MM.1S (cell line): ENCODE results near the gene RPS6KA2.

ENCODE experiments used
- DNase-seq: peaks from one replicate; pipeline ENCODE4 v3.0.0-alpha.2; 2015
- H2AFZ ChIP-seq: fragments of 300-600 bp; sonication (generic); 2 replicates; pipeline ENCODE4 v1.6.0; 2016; ENCODE audit warnings: antibody characterized with exemption, low read length
- H3F3A ChIP-seq: fragments of 300-600 bp; sonication (generic); 2 replicates; pipeline ENCODE4 v1.6.1; 2016; ENCODE audit warnings: mild to moderate bottlenecking, antibody characterized with exemption, low read length, moderate library complexity, mixed read lengths; ENCODE audit not compliant: insufficient read depth
- H3K27ac ChIP-seq: fragments of 300-600 bp; sonication (generic); 2 replicates; pipeline ENCODE4 v1.5.1; 2016; ENCODE audit warnings: mild to moderate bottlenecking, low read length
- H3K27me3 ChIP-seq: fragments of 300-600 bp; sonication (generic); replicated peaks from 2 replicates; pipeline ENCODE4 v1.6.0; 2016; ENCODE audit warnings: low read length; ENCODE audit not compliant: insufficient read depth
- H3K36me3 ChIP-seq: fragments of 300-600 bp; sonication (generic); replicated peaks from 2 replicates; pipeline ENCODE4 v1.6.1; 2016; ENCODE audit warnings: mild to moderate bottlenecking, low read length, mixed read lengths; ENCODE audit not compliant: insufficient read depth
- H3K4me1 ChIP-seq: fragments of 300-600 bp; sonication (generic); 2 replicates; pipeline ENCODE4 v1.6.1; 2016; ENCODE audit warnings: low read length, mixed read lengths
- H3K4me2 ChIP-seq: fragments of 300-600 bp; sonication (generic); 2 replicates; pipeline ENCODE4 v1.6.0; 2016; ENCODE audit warnings: low read depth, low read length
- H3K4me3 ChIP-seq: fragments of 300-600 bp; sonication (generic); 2 replicates; pipeline ENCODE4 v1.5.1; 2016; ENCODE audit warnings: low read length, mixed read lengths
- H3K79me2 ChIP-seq: fragments of 300-600 bp; sonication (generic); 2 replicates; pipeline ENCODE4 v1.6.1; 2016; ENCODE audit warnings: mixed run types, low read length, mixed read lengths
- H3K9ac ChIP-seq: fragments of 300-600 bp; sonication (generic); 2 replicates; pipeline ENCODE4 v1.6.1; 2016; ENCODE audit warnings: low read length, mixed read lengths
- H3K9me2 ChIP-seq: fragments of 300-600 bp; sonication (generic); replicated peaks from 2 replicates; pipeline ENCODE4 v1.6.1; 2016; ENCODE audit warnings: mild to moderate bottlenecking, low read length, mixed read lengths; ENCODE audit not compliant: insufficient read depth
- H3K9me3 ChIP-seq: fragments of 300-600 bp; sonication (generic); replicated peaks from 2 replicates; pipeline ENCODE4 v1.6.1; 2016; ENCODE audit warnings: mild to moderate bottlenecking, low read length, mixed read lengths; ENCODE audit not compliant: insufficient read depth
- H4K20me1 ChIP-seq: fragments of 300-600 bp; sonication (generic); 2 replicates; pipeline ENCODE4 v1.6.1; 2016; ENCODE audit warnings: mild to moderate bottlenecking, low read length, moderate library complexity, mixed read lengths; ENCODE audit not compliant: insufficient read depth
- EZH2 ChIP-seq: fragments of 300-600 bp; sonication (generic); optimal IDR thresholded peaks from 2 replicates; pipeline ENCODE3; 2017; ENCODE audit warnings: low read depth, mild to moderate bottlenecking, antibody characterized with exemption, low read length, mixed read lengths
- EZH2phosphoT487 ChIP-seq: fragments of 300-600 bp; sonication (generic); IDR thresholded peaks from 2 replicates; pipeline ENCODE4 v1.6.1; 2018; ENCODE audit warnings: antibody characterized with exemption, low read length
- TF ChIP-seq, protein P1 (sequence below): fragments of 300-600 bp; sonication (generic); IDR thresholded peaks from 2 replicates; pipeline ENCODE4 v1.5.1; 2016; ENCODE audit warnings: antibody characterized with exemption, low read length, mixed read lengths

Gene RPS6KA2

DNA sequence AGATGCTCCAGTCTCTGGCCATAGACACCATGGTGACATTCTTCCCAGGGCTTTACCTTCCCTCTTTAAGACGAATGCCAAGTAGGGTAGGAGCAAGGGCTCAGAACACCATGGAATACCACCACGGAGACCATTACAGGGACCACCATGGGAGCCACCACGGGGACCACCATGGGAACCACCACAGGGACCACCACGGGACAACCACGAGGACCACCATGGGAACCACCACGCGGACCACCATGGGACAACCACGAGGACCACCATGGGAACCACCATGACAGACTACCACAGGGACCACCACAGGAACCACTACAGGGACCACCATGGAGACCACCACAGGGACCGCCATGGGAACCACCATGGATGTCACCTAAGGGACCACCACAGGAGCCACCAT is 177.4 kb downstream of the RPS6KA2 start:
- Histone ChIP-seq H3F3A (no peaks in the 10 kb centered on the region), H3K9me2 (no peaks in the 10 kb centered on the region), H3K9ac (no peak overlapping the region), H3K4me3 (no peak overlapping the region), H3K36me3 (no peaks in the 10 kb centered on the region), H2AFZ (no peak overlapping the region), H3K4me1 (no peaks in the 10 kb centered on the region), H3K79me2 (no peaks in the 10 kb centered on the region), H3K9me3 (no peaks in the 10 kb centered on the region), H3K4me2 (no peak overlapping the region), H3K27me3 (no peaks in the 10 kb centered on the region), H4K20me1 (no peaks in the 10 kb centered on the region), H3K27ac (no peak overlapping the region)
- TF ChIP-seq EZH2 (no peak), EZH2phosphoT487 (no peak)
- TF ChIP-seq, protein P1, sequence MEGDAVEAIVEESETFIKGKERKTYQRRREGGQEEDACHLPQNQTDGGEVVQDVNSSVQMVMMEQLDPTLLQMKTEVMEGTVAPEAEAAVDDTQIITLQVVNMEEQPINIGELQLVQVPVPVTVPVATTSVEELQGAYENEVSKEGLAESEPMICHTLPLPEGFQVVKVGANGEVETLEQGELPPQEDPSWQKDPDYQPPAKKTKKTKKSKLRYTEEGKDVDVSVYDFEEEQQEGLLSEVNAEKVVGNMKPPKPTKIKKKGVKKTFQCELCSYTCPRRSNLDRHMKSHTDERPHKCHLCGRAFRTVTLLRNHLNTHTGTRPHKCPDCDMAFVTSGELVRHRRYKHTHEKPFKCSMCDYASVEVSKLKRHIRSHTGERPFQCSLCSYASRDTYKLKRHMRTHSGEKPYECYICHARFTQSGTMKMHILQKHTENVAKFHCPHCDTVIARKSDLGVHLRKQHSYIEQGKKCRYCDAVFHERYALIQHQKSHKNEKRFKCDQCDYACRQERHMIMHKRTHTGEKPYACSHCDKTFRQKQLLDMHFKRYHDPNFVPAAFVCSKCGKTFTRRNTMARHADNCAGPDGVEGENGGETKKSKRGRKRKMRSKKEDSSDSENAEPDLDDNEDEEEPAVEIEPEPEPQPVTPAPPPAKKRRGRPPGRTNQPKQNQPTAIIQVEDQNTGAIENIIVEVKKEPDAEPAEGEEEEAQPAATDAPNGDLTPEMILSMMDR: no peak
- DNase-seq: no peak

DNA sequence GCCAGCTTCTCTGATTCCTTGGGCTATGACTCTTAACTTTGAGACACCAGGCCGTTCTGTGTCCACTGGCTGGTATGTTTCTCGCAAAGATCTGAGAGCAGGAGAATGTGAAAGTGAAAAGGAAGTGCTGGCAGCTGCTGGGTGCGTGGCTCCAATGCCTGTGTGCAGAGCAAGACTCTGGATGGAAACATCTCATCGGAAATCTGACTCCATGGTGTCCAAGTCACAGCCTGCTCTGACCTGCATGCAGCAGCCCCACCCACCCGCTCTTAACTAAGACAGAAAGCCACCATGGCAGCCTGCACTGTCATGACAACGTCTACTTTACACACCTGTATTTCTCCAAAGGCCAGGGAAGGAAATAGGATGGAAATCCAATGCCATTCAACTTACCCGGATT is 178.0 kb downstream of the RPS6KA2 start:
- Histone ChIP-seq H3K79me2 (no peaks in the 10 kb centered on the region), H4K20me1 (no peaks in the 10 kb centered on the region), H3K4me3 (no peak overlapping the region), H2AFZ (no peak overlapping the region), H3K36me3 (no peaks in the 10 kb centered on the region), H3F3A (no peaks in the 10 kb centered on the region), H3K27me3 (no peaks in the 10 kb centered on the region), H3K4me1 (no peaks in the 10 kb centered on the region), H3K9ac (no peak overlapping the region), H3K9me2 (no peaks in the 10 kb centered on the region), H3K4me2 (no peak overlapping the region), H3K27ac (no peak overlapping the region), H3K9me3 (no peaks in the 10 kb centered on the region)
- TF ChIP-seq, protein P1: no peak
- no peak for TF ChIP-seq EZH2
- no peak for TF ChIP-seq EZH2phosphoT487
- DNase-seq: no peak

DNA sequence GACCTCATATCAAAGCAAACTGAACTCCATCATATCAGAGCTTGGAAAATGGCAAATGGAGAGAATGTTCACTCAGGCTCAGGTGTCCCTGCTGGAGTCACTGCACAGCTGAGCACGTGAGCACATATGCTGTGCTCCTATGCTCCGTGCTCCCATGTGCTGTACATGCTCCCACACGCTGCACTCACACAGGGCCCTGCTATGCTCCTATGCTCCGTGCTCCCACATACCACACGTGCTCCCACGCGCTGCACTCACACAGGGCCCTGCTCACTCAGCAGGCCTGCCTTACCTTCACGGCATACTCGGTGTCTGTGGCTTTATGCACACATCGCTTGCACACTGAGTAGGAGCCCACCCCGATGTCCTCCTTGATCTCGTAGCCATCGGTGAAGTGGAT is 178.6 kb downstream of the RPS6KA2 start:
- no peak overlapping the region for H3K4me2 ChIP-seq
- no peaks in the 10 kb centered on the region for H3K79me2 ChIP-seq
- no peaks in the 10 kb centered on the region for H4K20me1 ChIP-seq
- no peak overlapping the region for H3K9ac ChIP-seq
- no peak overlapping the region for H3K27ac ChIP-seq
- H3K27me3 ChIP-seq: no peaks in the 10 kb centered on the region
- no peak overlapping the region for H2AFZ ChIP-seq
- H3K4me3 ChIP-seq: no peak overlapping the region
- no peaks in the 10 kb centered on the region for H3K36me3 ChIP-seq
- H3K9me3 ChIP-seq: no peaks in the 10 kb centered on the region
- no peaks in the 10 kb centered on the region for H3F3A ChIP-seq
- DNase-seq: no peak
- H3K9me2 ChIP-seq: no peaks in the 10 kb centered on the region
- no peak for TF ChIP-seq EZH2phosphoT487
- TF ChIP-seq, protein P1: no peak
- TF ChIP-seq EZH2: no peak
- no peaks in the 10 kb centered on the region for H3K4me1 ChIP-seq
